ENCODE data around the gene CDKN2B-AS1. TPM values are rescaled to one million over a fixed set of nuclear protein-coding genes. Genes with fewer than 3 reads are reported as not detected.
A peak's percentile ranks its signal among the peaks of the same experiment; 100 is the strongest.

CDKN2B-AS1 gene
- total and polyA plus RNA-seq, 2 experiments from 2014 or later: 0.61 to 4.1 TPM

DNA sequence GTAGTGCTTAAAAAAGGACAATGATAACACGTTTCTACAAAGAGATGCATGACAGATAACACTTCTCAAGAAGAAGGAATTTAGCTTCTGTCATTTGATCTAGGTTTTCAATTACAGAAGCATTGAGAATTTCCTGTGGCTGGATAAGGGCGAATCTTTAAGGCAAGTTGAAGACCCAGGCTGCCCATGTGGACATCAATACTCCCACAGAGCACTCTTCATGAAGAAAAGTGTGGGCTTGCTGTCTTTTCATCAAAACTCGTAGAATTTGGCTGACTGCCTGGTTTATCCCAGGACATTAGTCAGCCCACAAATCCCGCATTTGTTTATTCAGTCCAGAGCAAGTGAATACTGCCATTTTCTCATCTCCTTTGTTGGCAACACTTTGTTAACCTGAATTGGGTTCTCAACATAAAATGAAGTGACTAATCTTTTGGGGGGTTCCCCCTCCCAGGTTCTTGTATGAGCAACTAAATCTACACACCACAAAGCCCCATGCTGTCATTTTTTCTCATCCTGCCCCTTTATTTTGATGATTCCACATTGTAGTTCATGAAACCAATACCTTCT lies 57.9 kb downstream of the CDKN2B-AS1 start:
- no peaks in the 10 kb centered on the region for H3K36me3 ChIP-seq (ENCODE audit: low read depth)
- H4K20me1 ChIP-seq (ENCODE audit: insufficient read depth): no peaks in the 10 kb centered on the region
- no peaks in the 10 kb centered on the region for H3K27me3 ChIP-seq (replicated peaks; ENCODE audit: insufficient read depth)
- no peak overlapping the region; the same call in 1 of the 2 replicates for H2AFZ ChIP-seq
- in situ Hi-C loops (cut with MboI): no loop called here
- peak overlapping the region; percentile 28; the same call in 1 of the 2 replicates for H3K27ac ChIP-seq
- no peak overlapping the region for H3K9ac ChIP-seq
- peak overlapping the region; percentile 5 for H3K4me2 ChIP-seq (ENCODE audit: unreplicated experiment)
- no peaks in the 10 kb centered on the region for H3K9me2 ChIP-seq (ENCODE audit: insufficient read depth)
- peaks cover 31% of the 10 kb centered on the region for H3F3A ChIP-seq (ENCODE audit: insufficient read depth)
- no peaks in the 10 kb centered on the region for H3K79me2 ChIP-seq (ENCODE audit: insufficient read depth)
- WGBS, 2 experiments (ENCODE audit: low coverage in 1 of 2, low lambda C conversion rate in 2 of 2, missing lambda C conversion rate in 2 of 2): 8 to 9% methylated on average over 4 of the region's 4 CpGs
- no peaks in the 10 kb centered on the region for H3K9me3 ChIP-seq (ENCODE audit: low read depth)
- peaks cover 31% of the 10 kb centered on the region for H3K4me1 ChIP-seq (ENCODE audit: insufficient read depth)
- no peak overlapping the region for H3K4me3 ChIP-seq
- TF ChIP-seq EZH2phosphoT487 (IDR thresholded peaks at IDR 0.05; ENCODE audit: insufficient read depth, low read depth) (no peak), EZH2 (IDR thresholded peaks at IDR 0.05; ENCODE audit: insufficient read depth, poor library complexity, severe bottlenecking) (no peak)
- DNase-seq: peak; percentile 88

DNA sequence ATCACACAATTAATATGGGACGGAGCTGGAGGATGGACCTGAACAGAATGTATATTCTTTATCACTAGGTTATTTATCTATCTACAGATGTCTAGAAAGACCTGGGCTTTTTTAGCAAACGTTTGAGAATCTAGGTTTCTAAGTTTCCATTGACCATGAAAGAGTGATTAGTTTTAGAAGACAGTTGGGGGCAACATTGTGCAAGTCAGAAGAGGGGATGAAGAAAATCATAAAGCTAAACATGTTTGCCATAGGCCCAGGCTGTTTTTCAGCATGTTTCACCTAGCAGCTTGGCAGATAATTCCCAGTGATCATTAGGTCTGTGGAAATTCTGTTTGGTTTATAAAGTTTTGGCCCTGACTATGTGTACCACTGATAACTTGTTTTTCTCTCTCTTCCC lies 58.6 kb downstream of the CDKN2B-AS1 start:
- no peak overlapping the region for H3K4me2 ChIP-seq (ENCODE audit: unreplicated experiment)
- H3K4me1 ChIP-seq (ENCODE audit: insufficient read depth): peaks cover 31% of the 10 kb centered on the region
- in situ Hi-C loops (cut with MboI): no loop called here
- no peaks in the 10 kb centered on the region for H4K20me1 ChIP-seq (ENCODE audit: insufficient read depth)
- no peak overlapping the region for H3K4me3 ChIP-seq
- no peak for DNase-seq
- no peaks in the 10 kb centered on the region for H3K36me3 ChIP-seq (ENCODE audit: low read depth)
- H3K9ac ChIP-seq: no peak overlapping the region
- H3F3A ChIP-seq (ENCODE audit: insufficient read depth): peaks cover 31% of the 10 kb centered on the region
- H3K9me2 ChIP-seq (ENCODE audit: insufficient read depth): no peaks in the 10 kb centered on the region
- no peak overlapping the region; the same call in 1 of the 2 replicates for H2AFZ ChIP-seq
- H3K27ac ChIP-seq: peak overlapping the region; percentile 28; the same call in 1 of the 2 replicates
- TF ChIP-seq EZH2 (IDR thresholded peaks at IDR 0.05; ENCODE audit: insufficient read depth, poor library complexity, severe bottlenecking): no peak
- TF ChIP-seq EZH2phosphoT487 (IDR thresholded peaks at IDR 0.05; ENCODE audit: insufficient read depth, low read depth): no peak
- no peaks in the 10 kb centered on the region for H3K9me3 ChIP-seq (ENCODE audit: low read depth)
- WGBS, 2 experiments (ENCODE audit: low coverage in 1 of 2, low lambda C conversion rate in 2 of 2, missing lambda C conversion rate in 2 of 2): 30 to 33% methylated on average over 2 of the region's 2 CpGs
- H3K27me3 ChIP-seq (replicated peaks; ENCODE audit: insufficient read depth): no peaks in the 10 kb centered on the region
- H3K79me2 ChIP-seq (ENCODE audit: insufficient read depth): no peaks in the 10 kb centered on the region

DNA sequence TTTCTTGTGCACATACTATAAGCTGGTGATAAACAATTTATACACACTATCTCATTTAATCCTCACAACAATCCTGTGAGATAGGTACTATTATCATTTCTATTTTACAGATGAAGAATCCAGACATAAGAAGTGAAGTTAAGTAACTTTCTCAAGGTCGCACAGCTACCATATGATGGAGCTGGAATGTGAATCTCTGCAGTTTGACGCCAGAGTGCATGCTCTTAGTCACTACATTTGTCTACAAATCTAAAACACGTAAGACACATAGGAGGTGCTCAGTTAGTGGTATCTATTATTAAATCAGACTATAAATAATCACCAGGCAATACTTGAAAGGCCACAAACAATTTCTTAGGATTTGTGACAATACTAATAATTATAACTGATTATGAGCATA lies 59.5 kb downstream of the CDKN2B-AS1 start:
- Histone ChIP-seq H3K4me2 (ENCODE audit: unreplicated experiment) (no peak overlapping the region), H3K79me2 (ENCODE audit: insufficient read depth) (no peaks in the 10 kb centered on the region), H3K9me3 (ENCODE audit: low read depth) (no peaks in the 10 kb centered on the region), H4K20me1 (ENCODE audit: insufficient read depth) (no peaks in the 10 kb centered on the region), H3K9me2 (ENCODE audit: insufficient read depth) (no peaks in the 10 kb centered on the region), H2AFZ (no peak overlapping the region), H3K27ac (no peak overlapping the region), H3K36me3 (ENCODE audit: low read depth) (no peaks in the 10 kb centered on the region), H3K27me3 (replicated peaks; ENCODE audit: insufficient read depth) (no peaks in the 10 kb centered on the region), H3K4me1 (ENCODE audit: insufficient read depth) (peaks cover 29% of the 10 kb centered on the region), H3F3A (ENCODE audit: insufficient read depth) (peaks cover 31% of the 10 kb centered on the region), H3K4me3 (no peak overlapping the region), H3K9ac (no peak overlapping the region)
- TF ChIP-seq EZH2phosphoT487 (IDR thresholded peaks at IDR 0.05; ENCODE audit: insufficient read depth, low read depth) (no peak), EZH2 (IDR thresholded peaks at IDR 0.05; ENCODE audit: insufficient read depth, poor library complexity, severe bottlenecking) (no peak)
- DNase-seq: no peak
- in situ Hi-C loops (cut with MboI): no loop called here
- 97 to 99% methylated on average over 3 of the region's 3 CpGs for WGBS, 2 experiments (ENCODE audit: low coverage in 1 of 2, low lambda C conversion rate in 2 of 2, missing lambda C conversion rate in 2 of 2)

DNA sequence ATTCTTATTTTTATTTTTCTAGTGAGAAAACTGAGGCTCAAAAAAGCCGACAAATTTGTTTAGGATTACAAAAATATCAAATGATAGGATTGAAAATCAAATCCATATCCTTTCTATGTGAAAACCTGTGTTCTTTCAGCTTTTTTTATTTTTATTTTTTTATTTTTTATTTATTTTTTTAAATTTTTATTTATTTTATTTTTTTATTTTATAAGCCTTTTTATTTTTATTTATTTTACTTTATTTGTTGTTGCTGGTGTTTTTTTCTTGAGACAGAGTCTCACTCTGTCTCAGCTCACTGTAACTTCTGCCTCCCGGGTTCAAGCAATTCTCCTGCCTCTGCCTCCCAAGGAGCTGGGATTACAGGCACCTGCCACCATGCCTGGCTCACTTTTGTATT lies 59.9 kb downstream of the CDKN2B-AS1 start:
- H3K27me3 ChIP-seq (replicated peaks; ENCODE audit: insufficient read depth): no peaks in the 10 kb centered on the region
- no peaks in the 10 kb centered on the region for H3K36me3 ChIP-seq (ENCODE audit: low read depth)
- no peak overlapping the region for H3K4me3 ChIP-seq
- no peaks in the 10 kb centered on the region for H3K79me2 ChIP-seq (ENCODE audit: insufficient read depth)
- H3K9ac ChIP-seq: no peak overlapping the region
- TF ChIP-seq EZH2phosphoT487 (IDR thresholded peaks at IDR 0.05; ENCODE audit: insufficient read depth, low read depth): no peak
- no peak for TF ChIP-seq EZH2 (IDR thresholded peaks at IDR 0.05; ENCODE audit: insufficient read depth, poor library complexity, severe bottlenecking)
- DNase-seq: no peak
- H4K20me1 ChIP-seq (ENCODE audit: insufficient read depth): no peaks in the 10 kb centered on the region
- H3F3A ChIP-seq (ENCODE audit: insufficient read depth): peaks cover 31% of the 10 kb centered on the region
- WGBS, 2 experiments (ENCODE audit: low coverage in 1 of 2, low lambda C conversion rate in 2 of 2, missing lambda C conversion rate in 2 of 2): 97 to 99% methylated on average over 2 of the region's 2 CpGs
- in situ Hi-C loops (cut with MboI): no loop called here
- no peak overlapping the region for H2AFZ ChIP-seq
- peaks cover 24% of the 10 kb centered on the region for H3K4me1 ChIP-seq (ENCODE audit: insufficient read depth)
- H3K4me2 ChIP-seq (ENCODE audit: unreplicated experiment): no peak overlapping the region
- H3K27ac ChIP-seq: no peak overlapping the region
- H3K9me3 ChIP-seq (ENCODE audit: low read depth): no peaks in the 10 kb centered on the region
- H3K9me2 ChIP-seq (ENCODE audit: insufficient read depth): no peaks in the 10 kb centered on the region

DNA sequence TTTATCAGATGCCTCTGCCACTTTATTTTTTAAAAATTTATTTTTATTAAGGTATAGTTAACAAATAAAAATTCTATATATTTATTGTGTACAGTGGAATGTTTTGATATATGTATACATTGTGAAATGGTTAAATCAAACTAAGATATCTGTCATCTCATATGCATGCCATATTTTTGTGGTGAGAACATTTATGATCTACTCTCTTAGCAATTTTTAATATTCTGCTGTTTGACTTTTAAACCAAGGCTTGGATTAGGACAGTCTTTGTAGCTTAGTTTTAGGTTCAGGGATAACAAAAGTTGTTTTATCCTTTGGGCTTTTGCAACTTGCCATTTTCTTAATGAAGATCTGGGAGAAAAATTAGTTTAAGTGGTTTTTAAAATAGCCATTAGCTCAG lies 60.5 kb downstream of the CDKN2B-AS1 start:
- Histone ChIP-seq H3K79me2 (ENCODE audit: insufficient read depth) (no peaks in the 10 kb centered on the region), H3K9me3 (ENCODE audit: low read depth) (no peaks in the 10 kb centered on the region), H3K4me2 (ENCODE audit: unreplicated experiment) (no peak overlapping the region), H3K9ac (no peak overlapping the region), H3F3A (ENCODE audit: insufficient read depth) (peaks cover 31% of the 10 kb centered on the region), H3K9me2 (ENCODE audit: insufficient read depth) (no peaks in the 10 kb centered on the region), H3K4me3 (no peak overlapping the region), H3K27me3 (replicated peaks; ENCODE audit: insufficient read depth) (no peaks in the 10 kb centered on the region), H3K4me1 (ENCODE audit: insufficient read depth) (peaks cover 20% of the 10 kb centered on the region), H3K27ac (no peak overlapping the region), H3K36me3 (ENCODE audit: low read depth) (no peaks in the 10 kb centered on the region), H4K20me1 (ENCODE audit: insufficient read depth) (no peaks in the 10 kb centered on the region), H2AFZ (no peak overlapping the region)
- DNase-seq: no peak
- no peak for TF ChIP-seq EZH2 (IDR thresholded peaks at IDR 0.05; ENCODE audit: insufficient read depth, poor library complexity, severe bottlenecking)
- no peak for TF ChIP-seq EZH2phosphoT487 (IDR thresholded peaks at IDR 0.05; ENCODE audit: insufficient read depth, low read depth)
- in situ Hi-C loops (cut with MboI): no loop called here

All from GM23248 (cell line).